ENCODE measurements around the gene ZRANB3.

ZRANB3 gene

GRCh38 chr2:135255208-135255607, 275.8 kb downstream of the ZRANB3 start:
- no peak for TF ChIP-seq GATA3 (IDR thresholded peaks at IDR 0.05; ENCODE audit: low read depth, low read length)

- TF ChIP-seq GATA2 (IDR thresholded peaks at IDR 0.05; ENCODE audit: low read depth, low read length) (no peak), GATA3 (IDR thresholded peaks at IDR 0.05; ENCODE audit: low read depth, low read length) (no peak)
Observed at GRCh38 chr2:135252805-135253458, 278.1 kb downstream of the ZRANB3 start.

GRCh38 chr2:135248611-135249010, 282.4 kb downstream of the ZRANB3 start:
- TF ChIP-seq GATA3 (IDR thresholded peaks at IDR 0.05; ENCODE audit: low read depth, low read length), result no peak
- TF ChIP-seq GATA2 (IDR thresholded peaks at IDR 0.05; ENCODE audit: low read depth, low read length), result no peak

- TF ChIP-seq GATA3 (IDR thresholded peaks at IDR 0.05; ENCODE audit: low read depth, low read length) (no peak), GATA2 (IDR thresholded peaks at IDR 0.05; ENCODE audit: low read depth, low read length) (no peak)
Observed at GRCh38 chr2:135246711-135247270, 284.2 kb downstream of the ZRANB3 start.

GRCh38 chr2:135245071-135245470, 285.9 kb downstream of the ZRANB3 start:
- TF ChIP-seq GATA3 (IDR thresholded peaks at IDR 0.05; ENCODE audit: low read depth, low read length) (no peak), GATA2 (IDR thresholded peaks at IDR 0.05; ENCODE audit: low read depth, low read length) (no peak)

GRCh38 chr2:135238651-135239050, 292.4 kb downstream of the ZRANB3 start:
- TF ChIP-seq GATA2 (IDR thresholded peaks at IDR 0.05; ENCODE audit: low read depth, low read length) (no peak), GATA3 (IDR thresholded peaks at IDR 0.05; ENCODE audit: low read depth, low read length) (no peak)

- no peak for TF ChIP-seq GATA3 (IDR thresholded peaks at IDR 0.05; ENCODE audit: low read depth, low read length)
- TF ChIP-seq GATA2 (IDR thresholded peaks at IDR 0.05; ENCODE audit: low read depth, low read length), result no peak
Observed at GRCh38 chr2:135230150-135230549, 300.9 kb downstream of the ZRANB3 start.

- TF ChIP-seq GATA2 (IDR thresholded peaks at IDR 0.05; ENCODE audit: low read depth, low read length) (no peak), GATA3 (IDR thresholded peaks at IDR 0.05; ENCODE audit: low read depth, low read length) (no peak)
Observed at GRCh38 chr2:135227386-135227785, 303.6 kb downstream of the ZRANB3 start.

- no peak for TF ChIP-seq GATA2 (IDR thresholded peaks at IDR 0.05; ENCODE audit: low read depth, low read length)
- TF ChIP-seq GATA3 (IDR thresholded peaks at IDR 0.05; ENCODE audit: low read depth, low read length), result no peak
Observed at GRCh38 chr2:135226961-135227360, 304.1 kb downstream of the ZRANB3 start.

- no peak for TF ChIP-seq GATA2 (IDR thresholded peaks at IDR 0.05; ENCODE audit: low read depth, low read length)
- no peak for TF ChIP-seq GATA3 (IDR thresholded peaks at IDR 0.05; ENCODE audit: low read depth, low read length)
Observed at GRCh38 chr2:135225781-135226180, 305.2 kb downstream of the ZRANB3 start.

GRCh38 chr2:135219226-135219625, 311.8 kb downstream of the ZRANB3 start:
- TF ChIP-seq GATA3 (IDR thresholded peaks at IDR 0.05; ENCODE audit: low read depth, low read length) (no peak), GATA2 (IDR thresholded peaks at IDR 0.05; ENCODE audit: low read depth, low read length) (no peak)

GRCh38 chr2:135218426-135218825, 312.6 kb downstream of the ZRANB3 start:
- TF ChIP-seq GATA2 (IDR thresholded peaks at IDR 0.05; ENCODE audit: low read depth, low read length) (no peak), GATA3 (IDR thresholded peaks at IDR 0.05; ENCODE audit: low read depth, low read length) (no peak)

GRCh38 chr2:135212757-135213156, 318.3 kb downstream of the ZRANB3 start:
- TF ChIP-seq GATA2 (IDR thresholded peaks at IDR 0.05; ENCODE audit: low read depth, low read length) (no peak; the same call in 1 of the 2 replicates), GATA3 (IDR thresholded peaks at IDR 0.05; ENCODE audit: low read depth, low read length) (no peak)

GRCh38 chr2:135208016-135208415, 323.0 kb downstream of the ZRANB3 start:
- TF ChIP-seq GATA2 (IDR thresholded peaks at IDR 0.05; ENCODE audit: low read depth, low read length) (no peak), GATA3 (IDR thresholded peaks at IDR 0.05; ENCODE audit: low read depth, low read length) (no peak)

- TF ChIP-seq GATA2 (IDR thresholded peaks at IDR 0.05; ENCODE audit: low read depth, low read length) (no peak), GATA3 (IDR thresholded peaks at IDR 0.05; ENCODE audit: low read depth, low read length) (no peak)
Observed at GRCh38 chr2:135203944-135204343, 327.1 kb downstream of the ZRANB3 start.

Data from SH-SY5Y (cell line).